ENCODE data around the gene EME1.

Gene EME1

DNA sequence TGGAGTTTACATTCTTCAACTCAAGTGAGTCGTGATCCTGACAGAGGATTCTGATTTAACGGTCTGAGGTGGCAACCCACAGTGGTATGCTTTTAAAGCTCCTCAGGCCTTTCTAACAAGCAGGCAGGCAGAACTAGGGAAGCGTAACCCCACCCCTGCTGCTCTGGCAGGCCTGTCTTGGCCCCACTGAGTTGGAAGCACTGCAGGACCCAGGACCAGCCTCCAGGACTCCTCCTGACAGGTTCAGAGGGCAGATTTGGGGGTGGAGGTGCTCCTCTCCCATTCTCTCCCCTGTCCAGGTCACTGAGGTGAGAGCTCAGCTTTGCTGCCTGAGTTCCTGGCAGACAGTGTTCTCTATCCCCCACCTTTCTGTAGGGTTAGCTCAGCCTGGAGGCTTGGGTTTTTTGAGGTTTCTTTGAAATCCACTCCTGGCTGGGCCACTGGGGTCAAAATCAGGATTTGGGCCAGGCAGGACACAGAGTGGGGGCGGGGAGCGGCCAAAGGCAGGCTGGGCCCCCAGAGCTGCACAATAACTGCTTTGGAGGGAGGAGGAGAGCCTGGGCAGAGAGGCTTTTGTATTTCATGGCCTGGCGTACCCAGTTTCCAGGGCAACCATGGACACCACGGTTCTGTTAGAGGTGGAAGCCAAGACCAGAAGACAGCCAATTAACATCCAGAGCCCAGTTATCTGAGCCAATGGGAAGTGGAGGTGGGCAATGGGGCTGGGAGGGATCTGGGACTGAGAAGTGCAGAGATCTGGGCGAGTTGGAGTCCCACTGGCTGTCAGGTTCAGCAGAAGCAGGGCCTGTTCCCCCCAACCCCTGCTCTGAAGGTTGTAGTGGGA, 9.6 kb upstream of the EME1 start:
- DNase-seq (ENCODE audit: low read depth in 2 of 2), result no peak

DNA sequence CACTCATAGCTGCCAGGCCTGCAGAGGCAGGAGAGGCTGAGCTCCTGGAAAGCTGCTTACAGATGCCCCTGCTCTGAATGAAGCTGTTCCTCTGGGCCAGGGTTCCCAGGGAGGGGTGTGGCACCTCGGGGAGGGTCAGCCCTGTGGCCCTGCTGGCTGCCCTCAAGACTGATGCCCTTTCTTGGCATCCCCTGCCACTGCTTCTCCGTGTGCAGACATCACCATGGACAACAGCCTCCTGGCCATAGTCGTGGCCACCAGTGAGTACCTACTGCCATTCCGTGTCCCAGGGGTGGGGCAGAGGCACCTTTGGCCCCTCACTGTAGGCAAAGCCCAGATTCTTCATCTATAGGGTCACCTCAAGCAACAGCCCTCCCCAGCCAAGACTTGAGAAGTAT, 9.0 kb upstream of the EME1 start:
- DNase-seq (ENCODE audit: low read depth in 2 of 2), result no peak

DNA sequence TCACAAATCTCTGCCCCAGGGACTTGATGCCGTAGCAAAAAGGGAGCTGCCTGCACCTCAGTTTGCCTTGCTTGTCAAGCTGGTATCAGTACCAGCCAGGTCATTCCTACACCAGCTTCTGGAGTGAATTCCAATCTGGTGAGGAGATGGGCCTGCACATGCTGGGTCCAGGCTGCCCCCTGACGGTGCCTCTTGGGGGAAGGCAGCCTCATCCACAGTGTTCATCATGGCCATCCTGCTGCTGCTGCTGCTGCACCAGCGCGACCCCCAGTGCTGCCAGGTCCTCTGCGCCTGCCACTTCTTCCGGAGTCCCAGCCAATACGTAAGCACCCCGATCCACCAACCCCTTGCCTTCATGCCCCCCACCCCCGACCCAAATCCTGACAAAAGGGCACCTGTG, 8.3 kb upstream of the EME1 start:
- DNase-seq (ENCODE audit: low read depth in 2 of 2), result no peak

DNA sequence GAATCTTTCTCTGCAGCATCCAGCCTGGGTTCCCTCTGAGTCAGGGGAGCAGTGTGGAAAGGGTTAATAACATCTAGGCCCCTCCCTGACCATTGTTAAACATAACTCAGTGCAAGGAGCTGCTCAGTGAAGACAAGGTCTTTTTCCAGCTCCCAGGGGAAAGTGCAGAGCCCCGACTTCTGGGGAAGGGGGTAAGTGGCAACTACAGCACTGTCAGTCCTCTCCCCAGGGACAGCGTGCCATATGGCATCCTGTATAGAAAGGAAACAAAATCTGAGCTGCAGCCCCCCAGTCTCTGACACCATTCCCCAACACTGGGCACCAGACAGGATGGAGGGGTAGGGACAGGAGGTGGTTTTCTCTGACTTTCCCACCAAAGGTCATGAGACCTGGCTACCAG, 7.9 kb upstream of the EME1 start:
- no peak for DNase-seq (ENCODE audit: low read depth in 2 of 2)

DNA sequence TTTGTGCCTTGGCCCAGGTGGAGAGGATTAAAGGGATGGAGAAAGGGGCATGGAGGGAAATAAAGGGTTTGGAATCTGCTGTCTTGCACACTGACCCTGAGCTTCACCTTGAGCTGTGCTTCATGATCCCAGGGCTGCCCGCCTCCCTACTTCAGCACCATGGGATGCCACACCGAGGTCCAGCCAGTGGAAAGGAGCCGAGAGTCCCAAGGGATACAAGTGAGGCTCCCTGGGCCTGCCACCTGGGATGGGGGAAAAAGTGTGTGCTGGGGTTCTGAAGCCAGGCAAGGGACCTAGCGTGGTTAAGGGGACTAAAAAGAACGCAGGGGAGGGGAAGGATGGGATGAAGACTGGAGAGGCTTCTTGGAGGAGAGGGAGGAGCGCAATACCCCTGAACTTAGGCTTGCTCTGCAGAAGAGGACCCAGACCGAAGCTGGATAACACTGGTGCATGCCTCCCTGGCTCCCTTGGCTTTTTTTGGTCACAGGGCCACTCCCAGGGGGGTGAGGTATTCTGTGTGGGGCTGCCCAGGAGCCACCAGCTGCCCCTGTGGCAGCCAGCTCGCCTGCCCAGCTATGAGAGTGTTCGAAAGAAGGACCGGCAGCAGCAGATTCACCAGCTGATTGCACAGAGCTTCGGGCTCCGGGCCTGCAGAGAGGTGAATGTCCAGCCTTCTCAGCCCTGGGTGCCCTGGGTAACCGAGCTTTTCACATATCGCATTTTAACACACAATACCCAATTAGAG, 7.2 kb upstream of the EME1 start:
- no peak for DNase-seq (ENCODE audit: low read depth in 2 of 2)

DNA sequence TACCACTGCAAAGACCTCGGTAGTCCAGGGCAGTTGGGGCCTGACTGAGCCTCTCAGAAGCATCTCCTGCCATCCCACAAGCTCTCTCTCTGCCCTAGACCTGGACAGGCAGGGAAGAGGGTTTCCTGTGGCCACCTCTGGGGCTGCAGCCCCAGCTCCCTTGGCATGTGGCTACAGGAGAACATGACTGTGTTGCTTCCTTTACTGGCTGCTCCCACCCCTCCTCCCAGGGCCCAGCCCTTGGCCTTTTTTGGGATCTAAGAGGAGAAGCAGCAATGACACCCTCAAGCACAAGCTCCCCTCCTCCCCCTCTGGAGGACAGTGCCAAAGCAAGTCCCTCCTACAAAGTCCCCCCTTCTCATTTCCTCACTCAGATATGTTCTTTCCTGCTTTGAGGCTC, 5.6 kb upstream of the EME1 start:
- DNase-seq (ENCODE audit: low read depth in 2 of 2), result no peak

DNA sequence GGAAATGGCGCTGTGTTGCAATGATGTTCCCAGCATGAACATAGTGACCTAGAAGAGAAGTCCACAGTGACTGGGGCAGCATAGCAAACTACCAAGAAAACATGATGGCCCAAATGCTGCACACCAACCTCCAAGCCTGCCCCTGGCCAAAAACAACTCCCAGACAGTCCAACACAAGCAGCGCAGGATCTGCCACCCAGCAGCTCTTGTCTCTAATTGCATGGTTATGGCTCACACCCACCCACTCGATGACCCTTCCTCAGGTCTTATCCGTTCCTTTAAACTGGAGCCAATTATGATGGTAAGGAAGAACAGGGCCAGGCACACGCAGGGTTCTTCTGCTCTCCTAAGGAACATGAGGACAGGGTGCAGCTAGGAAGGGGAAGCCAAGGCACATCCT, 3.0 kb upstream of the EME1 start:
- no peak for DNase-seq (ENCODE audit: low read depth in 2 of 2)

DNA sequence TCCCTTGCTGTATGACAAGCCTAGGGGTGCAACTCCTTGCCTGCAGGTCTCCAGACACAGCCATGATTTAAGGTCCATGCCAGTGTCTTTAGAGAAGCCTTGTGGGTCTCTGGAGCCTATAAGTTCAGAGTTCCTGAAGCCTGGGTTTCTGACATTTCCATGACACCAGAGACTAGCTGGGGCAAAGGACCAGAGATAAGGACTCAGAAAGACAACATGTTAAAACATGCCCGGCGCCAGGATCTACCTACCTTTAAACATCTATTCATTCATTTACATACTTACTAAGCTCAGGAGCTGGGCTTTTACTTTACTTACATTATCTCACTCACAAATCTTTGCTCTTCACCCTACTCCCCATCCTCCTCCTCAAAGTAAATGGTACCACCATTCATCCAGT, 1.5 kb upstream of the EME1 start:
- DNase-seq (ENCODE audit: low read depth in 2 of 2), result no peak

DNA sequence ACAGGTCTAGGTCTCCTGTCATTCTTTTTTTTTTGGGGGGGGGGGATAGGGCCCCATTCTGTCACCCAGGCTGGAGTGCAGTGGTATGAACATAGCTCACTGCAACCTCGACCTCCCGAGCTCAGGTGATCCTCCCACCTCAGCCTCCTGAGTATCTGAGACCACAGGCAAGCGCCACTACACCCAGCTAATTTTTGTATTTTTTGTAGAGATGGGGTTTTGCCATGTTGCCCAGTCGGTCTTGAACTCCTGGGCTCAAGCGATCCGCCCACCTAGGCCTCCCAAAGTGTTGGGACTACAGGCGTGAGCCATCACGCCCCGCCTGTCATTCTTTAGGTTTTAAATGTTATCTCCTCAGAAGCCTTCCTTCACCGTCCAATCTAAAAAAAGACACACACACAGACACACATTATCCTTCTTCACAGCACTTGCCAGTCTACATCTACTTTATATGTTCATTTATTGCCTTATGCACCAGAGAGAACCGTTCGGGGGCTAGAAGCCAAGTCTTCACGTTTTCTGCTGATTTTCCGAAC, 739 bp upstream of the EME1 start:
- no peak for DNase-seq (ENCODE audit: low read depth in 2 of 2)

DNA sequence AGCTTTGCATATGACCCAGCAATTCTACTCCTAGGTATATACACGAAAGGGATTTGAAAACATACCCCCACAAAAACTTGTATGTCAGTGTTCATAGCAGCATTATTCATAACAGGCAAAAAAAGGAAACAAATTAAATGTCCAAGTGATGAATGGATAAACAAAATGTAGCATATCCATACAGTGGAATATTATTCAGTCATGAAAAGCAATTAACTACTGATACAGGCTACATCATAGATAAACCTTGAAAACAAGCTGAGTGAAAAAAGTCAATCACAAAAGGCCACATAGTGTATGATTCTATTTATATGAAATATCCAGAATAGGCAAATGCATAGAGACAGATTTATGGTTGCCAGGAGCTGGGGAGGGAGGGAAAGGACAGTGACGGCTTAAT, 676 bp downstream of the EME1 start:
- no peak for DNase-seq (ENCODE audit: low read depth in 2 of 2)

DNA sequence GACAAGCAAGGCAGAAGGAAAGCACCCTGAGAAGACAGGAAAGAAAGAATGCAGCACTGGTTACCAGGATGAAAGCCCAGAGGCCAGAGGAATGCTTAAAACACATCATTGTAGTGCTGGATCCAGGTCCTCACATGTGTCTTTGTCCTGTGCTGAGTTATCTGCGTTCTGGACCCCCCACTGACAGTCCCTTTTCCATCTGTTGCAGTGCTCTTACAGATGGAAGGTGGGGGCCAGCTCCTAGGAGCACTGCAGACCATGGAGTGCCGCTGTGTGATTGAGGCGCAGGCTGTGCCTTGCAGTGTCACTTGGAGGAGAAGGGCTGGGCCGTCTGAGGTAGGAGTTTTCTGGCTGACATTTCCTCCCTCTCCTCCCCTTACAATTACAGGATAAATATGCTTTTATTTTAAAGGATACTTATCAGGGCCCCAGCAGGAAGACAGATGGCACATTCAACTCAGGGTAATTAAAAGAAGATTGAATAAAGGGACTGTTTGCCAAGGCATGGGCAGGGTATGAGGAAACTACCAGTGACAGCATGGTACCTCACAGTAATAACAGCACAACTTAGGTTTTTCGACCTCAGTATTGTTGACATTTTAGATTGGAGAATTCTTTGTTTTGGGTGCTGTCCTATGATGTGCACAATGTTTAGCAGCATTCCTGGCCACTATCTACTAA, 3.0 kb downstream of the EME1 start:
- DNase-seq (ENCODE audit: low read depth in 2 of 2), result no peak

DNA sequence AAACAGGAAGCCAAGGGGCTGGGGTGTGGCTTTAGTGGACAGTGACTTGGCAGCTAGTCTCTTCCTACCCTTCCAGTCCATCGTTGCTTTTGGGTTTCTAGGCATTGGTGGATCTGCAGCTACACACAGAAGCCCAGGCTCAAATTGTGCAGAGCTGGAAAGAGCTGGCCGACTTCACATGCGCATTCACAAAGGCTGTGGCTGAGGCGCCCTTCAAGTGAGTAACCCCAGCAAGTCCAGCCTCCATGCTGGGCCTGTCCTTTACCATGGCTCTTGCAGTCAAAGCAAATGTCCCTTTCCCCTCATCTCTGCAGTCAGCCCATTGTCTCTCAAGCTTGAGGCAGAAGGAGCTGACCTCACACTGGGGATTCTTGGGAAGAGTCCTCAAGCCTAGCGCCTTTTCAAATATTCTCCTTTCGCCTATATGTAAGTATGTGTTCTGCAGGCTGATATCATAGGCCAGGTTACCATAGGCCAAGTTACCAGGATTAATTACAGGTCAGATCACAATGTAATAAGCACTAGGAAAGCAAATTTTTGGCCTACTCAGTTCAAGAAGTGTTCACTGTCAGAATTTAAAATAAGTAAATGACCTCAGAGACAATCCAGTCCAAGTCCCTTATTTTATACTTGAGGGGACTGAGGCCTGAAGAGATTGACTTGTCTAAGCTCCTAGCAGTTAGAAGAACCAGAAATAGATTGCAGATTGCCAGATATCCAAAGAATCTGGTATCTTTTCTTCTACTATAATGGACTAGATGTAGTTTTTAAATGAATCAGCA, 6.5 kb downstream of the EME1 start:
- DNase-seq (ENCODE audit: low read depth in 2 of 2), result no peak

DNA sequence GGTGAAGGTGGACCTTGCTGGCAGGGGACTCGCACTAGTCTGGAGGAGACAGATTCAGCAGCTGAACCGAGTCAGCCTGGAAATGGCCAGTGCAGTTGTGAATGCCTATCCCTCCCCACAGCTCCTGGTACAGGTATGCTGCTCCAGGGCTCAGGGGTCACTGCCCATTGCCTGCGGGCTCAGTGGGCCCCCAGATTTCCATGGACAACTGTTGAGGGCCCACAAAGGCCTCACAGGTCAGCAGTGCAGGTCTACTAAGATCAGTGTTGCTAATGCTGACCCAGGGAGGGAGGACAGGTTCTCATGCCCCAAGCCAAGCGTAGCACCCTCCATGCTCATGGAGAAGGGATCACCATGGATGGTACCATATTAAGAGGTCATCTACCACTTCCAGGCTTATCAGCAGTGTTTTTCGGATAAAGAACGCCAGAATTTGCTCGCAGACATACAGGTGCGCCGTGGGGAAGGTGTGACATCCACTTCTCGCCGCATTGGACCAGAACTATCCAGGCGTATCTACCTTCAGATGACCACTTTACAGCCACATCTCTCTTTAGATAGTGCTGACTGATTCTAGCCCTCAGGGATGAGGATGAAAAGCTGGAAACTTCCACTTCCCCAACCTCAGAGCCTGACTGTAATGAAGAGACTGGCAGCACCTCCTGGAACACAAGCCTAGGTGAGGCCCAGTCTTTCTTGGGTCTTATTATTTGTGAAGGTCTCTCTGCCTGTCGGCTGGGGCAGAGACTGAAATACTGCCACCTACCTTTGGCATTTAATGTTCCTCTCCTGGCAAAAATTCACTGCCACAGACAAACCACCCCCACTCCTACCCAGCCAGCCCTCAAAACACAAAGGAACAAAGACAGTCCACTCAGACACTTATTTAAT, 7.6 kb downstream of the EME1 start:
- DNase-seq (ENCODE audit: low read depth in 2 of 2), result no peak

DNA sequence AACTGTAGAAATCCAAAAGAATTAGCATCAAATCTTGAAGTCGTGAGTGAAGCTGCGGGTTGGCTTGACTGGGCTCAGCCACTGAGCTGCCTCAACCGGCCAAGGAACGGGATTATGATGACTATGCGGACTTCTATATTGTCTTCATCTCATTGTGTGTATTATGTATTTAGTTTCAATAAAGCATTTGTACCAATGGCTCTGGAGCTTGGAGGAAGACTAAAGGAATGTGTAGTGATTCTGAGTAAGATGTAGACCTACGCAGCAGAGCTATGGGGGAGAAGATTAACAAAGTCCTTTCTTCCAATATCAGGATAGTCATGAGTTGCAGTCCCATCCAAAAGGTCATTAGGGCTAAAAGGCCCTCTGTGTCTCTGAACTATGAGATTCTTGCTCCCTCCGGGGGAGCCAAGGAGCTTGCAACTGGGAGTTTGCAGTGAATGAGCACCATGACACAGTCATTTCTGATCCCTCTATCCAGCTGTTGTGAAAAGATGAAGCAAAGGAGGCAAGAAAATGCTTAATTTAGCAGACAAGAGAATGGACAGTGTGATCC, 8.3 kb downstream of the EME1 start:
- DNase-seq (ENCODE audit: low read depth in 2 of 2), result no peak

DNA sequence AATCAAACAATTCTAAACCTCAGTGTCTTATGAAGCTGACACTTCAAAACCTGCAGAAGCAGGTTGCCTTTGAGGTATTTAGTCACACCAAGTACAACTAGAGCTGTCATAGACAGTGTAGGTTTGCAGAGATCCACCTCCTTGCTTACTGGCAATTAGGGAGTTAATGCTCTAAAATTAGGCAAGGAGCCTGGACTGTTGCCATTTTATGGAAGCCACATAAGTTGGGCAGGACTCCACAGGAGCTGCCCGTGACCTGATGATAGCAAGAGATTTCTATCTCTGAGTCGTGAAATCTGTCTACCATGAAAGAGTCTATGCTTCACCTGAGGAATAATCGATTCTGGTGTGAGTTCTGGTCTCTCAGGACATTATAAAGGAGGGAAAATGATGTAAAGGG, 8.9 kb downstream of the EME1 start:
- no peak for DNase-seq (ENCODE audit: low read depth in 2 of 2)

DNA sequence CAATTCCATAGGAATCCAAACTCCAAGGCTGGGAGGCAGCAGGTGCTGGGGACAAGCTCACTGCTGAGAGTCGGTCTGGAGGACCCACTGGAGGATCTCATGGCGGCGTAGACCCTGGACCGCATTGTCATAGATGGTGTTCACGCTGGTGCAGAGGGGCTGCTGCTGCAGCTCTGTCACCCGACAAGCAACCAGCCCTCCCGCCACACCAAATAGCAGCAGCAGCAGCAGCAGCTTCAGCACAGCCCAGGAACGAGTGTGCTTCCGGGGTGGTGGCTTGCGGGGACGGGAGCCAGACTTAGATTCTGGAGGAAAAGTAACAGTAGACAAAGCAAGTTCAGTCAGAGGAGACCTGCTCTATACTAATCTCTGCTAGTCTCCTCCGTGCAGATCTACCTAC, 9.9 kb downstream of the EME1 start:
- DNase-seq (ENCODE audit: low read depth in 2 of 2), result no peak

DNA sequence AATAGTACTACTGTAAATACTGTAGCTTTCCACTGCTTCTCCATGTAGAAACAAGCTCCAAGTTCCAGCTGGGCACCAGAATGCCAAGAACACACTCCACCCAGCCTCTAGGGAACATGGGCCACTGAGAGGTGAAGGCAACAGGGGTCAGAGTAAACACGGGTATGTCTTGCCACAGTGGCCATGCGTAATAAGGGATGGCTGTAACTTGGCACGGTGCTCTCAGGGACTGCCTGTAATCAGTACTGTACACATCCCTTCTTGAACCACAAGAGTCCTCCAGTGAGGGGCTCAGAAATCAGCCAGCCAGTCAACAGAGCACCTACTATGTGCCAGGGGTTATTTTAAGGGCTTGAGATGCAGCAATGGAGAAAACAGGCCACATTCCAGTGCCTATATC, 13.5 kb downstream of the EME1 start:
- no peak for DNase-seq (ENCODE audit: low read depth in 2 of 2)

DNA sequence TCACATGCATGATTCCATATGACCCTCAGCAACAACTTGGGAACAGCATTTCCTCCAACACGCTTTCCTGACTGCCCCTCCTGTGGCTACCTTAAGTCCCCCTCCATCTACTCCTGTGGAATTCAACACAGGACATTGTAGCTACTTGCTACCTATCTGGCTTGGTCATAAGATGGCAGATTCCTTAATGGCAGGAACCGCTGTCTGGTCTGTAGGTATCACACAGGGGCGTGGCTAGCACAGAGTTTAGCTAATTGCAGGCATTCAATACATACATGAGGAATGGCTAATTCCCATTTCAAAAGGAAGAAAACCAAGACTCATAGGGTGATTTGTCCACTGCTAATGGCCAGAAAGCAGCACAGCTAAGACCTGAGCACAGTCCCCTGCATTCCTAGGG, 15.7 kb downstream of the EME1 start:
- DNase-seq (ENCODE audit: low read depth in 2 of 2), result no peak

DNA sequence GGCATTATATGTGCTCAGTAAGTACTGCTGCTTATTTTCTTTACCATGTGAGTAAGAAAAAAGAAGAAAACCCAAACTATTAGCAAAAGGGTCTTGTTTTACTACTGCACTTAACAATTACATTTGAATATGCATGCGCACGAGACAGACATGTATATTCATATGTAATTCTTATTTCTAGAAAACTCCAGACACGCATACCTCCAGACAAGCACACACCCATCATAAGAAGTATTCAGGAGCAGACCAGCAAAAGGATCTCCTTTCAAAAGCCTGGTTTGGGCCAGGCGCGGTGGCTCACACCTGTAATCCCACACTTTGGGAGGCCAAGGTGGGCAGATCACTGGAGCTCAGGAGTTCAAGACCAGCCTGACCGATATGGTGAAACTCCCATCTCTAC, 16.5 kb downstream of the EME1 start:
- no peak for DNase-seq (ENCODE audit: low read depth in 2 of 2)

DNA sequence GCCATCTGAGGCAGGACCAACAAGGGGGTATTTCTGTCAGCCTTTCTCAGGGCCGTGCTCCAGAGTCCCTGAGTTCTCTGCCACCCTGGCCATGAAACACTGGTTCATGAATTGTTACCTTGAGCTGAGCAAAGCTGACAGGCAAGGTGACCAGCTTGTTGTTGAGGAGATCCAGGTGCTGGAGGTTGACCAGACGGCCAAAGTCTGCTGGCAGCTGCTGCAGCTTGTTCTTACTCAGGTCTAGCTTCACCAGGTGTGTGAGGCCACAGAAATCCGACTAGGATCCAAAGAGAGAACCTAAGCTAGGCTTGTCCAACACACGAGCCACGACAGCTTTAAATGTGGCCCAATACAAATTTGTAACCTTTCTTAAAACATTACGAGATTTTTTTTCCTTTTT, 19.6 kb downstream of the EME1 start:
- no peak for DNase-seq (ENCODE audit: low read depth in 2 of 2)

DNA sequence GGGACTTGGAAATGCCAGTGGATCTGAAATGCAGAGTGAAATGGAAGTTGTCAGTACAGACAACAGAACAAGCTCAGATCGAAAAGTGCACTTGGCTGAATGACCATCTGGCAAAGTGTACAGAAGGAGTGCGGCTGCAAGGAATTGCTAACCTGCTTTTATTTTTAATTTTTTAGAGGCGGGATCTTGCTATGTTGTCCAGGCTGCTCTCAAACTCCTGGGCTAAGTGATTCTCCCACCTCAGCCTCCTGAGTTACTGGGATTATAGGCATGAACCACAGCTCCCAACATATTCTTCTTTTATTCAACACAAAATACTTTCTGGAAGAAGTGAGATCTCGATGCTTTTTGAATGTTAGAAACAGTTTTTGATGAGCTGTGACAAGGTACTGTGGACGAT, 20.7 kb downstream of the EME1 start:
- no peak for DNase-seq (ENCODE audit: low read depth in 2 of 2)
